Measurements from ENCODE around the gene BRD7. TPM values are rescaled to one million over a fixed set of nuclear protein-coding genes. Genes with fewer than 3 reads are reported as not detected.

Gene BRD7
- polyA plus RNA-seq, 6 donors from 2014 or later, result 24.5 to 57.2 (median 39.8) TPM

GRCh38 chr16:50318796-50319578 is 49.8 kb downstream of the BRD7 start:
- no peak for DNase-seq
- H3K36me3 Mint-ChIP-seq, result peaks cover 2 to 15% of the 10 kb centered on the region in 2 donors
- H3K9me3 Mint-ChIP-seq, result no peaks in the 10 kb centered on the region

GRCh38 chr16:50316848-50317630 is 51.7 kb downstream of the BRD7 start:
- DNase-seq, result no peak
- Mint-ChIP-seq H3K4me1 (peaks cover 5 to 16% (median 11%) of the 10 kb centered on the region in 3 donors), H3K36me3 (peaks cover 7 to 9% of the 10 kb centered on the region in 2 donors), H3K27me3 (no peaks in the 10 kb centered on the region), H3K4me3 (no peak overlapping the region), H3K27ac (peak overlapping the region in 2 of 6 donors; percentile 12 to 60), H3K9me3 (no peaks in the 10 kb centered on the region)
- ATAC-seq (ENCODE audit: low read depth in 2 of 2), result no peak

More at GRCh38 chr16:50318796-50319578, 49.8 kb downstream of the BRD7 start:
- Mint-ChIP-seq H3K27me3 (no peaks in the 10 kb centered on the region), H3K27ac (peak overlapping the region in 3 of 6 donors; percentile 15 to 49 (median 39)), H3K4me1 (peaks cover 0 to 9% (median 6%) of the 10 kb centered on the region in 3 donors), H3K4me3 (no peak overlapping the region)
- no peak for ATAC-seq (ENCODE audit: low read depth in 2 of 2)

DNA sequence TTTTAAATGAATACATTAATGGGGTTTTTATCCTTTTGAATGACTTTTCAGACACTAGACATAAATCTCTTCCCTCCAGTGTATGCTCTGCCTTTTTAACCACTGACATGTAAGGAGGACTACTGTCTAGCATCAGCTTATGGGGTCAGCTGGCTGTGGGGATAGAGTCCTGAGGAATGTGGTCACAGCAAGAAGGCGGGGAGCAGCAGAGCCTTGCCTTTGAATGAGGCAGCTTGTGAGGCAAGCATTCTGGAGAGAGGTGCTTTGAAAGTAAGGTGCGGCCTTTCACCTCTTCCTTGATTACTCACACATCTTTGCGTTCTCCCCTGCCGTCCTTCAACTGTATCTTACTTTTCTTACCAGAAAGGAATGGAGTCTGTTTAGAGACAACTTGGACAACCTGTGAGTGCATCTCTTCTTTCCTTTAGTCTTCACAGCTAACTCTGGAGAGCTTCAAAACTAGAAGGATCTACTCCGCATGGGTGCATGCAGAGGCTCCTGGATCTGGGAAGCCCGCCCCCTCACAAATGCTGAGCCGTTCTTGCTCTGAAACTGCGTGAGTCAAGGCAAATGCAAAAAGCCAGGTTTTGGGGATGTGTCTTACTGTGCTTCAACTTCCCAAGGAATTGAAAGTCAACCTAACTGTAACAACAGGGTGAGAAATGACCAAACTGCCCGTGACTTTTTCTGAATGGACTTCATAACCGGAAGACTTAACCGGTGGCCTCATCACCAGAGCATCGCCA is 52.5 kb downstream of the BRD7 start:
- Mint-ChIP-seq H3K36me3 (peaks cover 4 to 7% of the 10 kb centered on the region in 2 donors), H3K27me3 (no peaks in the 10 kb centered on the region), H3K27ac (peak overlapping the region in 5 of 6 donors; percentile 36 to 81 (median 61)), H3K9me3 (no peaks in the 10 kb centered on the region), H3K4me1 (peaks cover 5 to 16% (median 16%) of the 10 kb centered on the region in 3 donors), H3K4me3 (peak overlapping the region in 1 of 8 donors; percentile 2)
- DNase-seq (no peak), ATAC-seq (ENCODE audit: low read depth in 2 of 2) (no peak)

GRCh38 chr16:50315346-50315997 is 53.3 kb downstream of the BRD7 start:
- no peaks in the 10 kb centered on the region for H3K27me3 Mint-ChIP-seq
- ATAC-seq (ENCODE audit: low read depth in 2 of 2) (no peak), DNase-seq (no peak)
- H3K4me3 Mint-ChIP-seq, result no peak overlapping the region
- H3K27ac Mint-ChIP-seq, result peak overlapping the region in 3 of 6 donors; percentile 36 to 81 (median 39)
- no peaks in the 10 kb centered on the region for H3K9me3 Mint-ChIP-seq
- peaks cover 5 to 16% (median 16%) of the 10 kb centered on the region in 3 donors for H3K4me1 Mint-ChIP-seq
- peaks cover 3 to 7% of the 10 kb centered on the region in 2 donors for H3K36me3 Mint-ChIP-seq

DNA sequence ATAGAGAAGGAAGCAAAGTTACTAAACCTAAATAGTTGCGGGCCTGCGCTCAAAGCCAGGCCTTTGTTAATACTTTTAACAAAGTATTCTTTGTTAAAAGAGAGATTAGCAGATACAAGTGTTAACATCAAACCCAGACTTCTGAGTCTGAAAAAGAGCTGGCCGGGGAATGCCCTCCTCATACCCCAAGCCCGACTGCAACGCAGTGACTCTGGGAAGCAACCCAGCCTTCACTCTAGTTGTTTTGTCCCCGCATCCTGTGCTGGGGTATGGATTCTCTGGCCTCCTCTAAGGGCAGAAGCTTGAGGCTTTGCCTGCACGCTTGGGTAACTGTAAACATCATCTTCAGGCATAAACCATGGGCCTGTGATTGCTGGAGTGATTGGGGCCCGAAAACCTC is 54.1 kb downstream of the BRD7 start:
- H3K9me3 Mint-ChIP-seq, result no peaks in the 10 kb centered on the region
- H3K27me3 Mint-ChIP-seq, result no peaks in the 10 kb centered on the region
- peaks cover 8 to 23% (median 21%) of the 10 kb centered on the region in 3 donors for H3K4me1 Mint-ChIP-seq
- DNase-seq (no peak), ATAC-seq (ENCODE audit: low read depth in 2 of 2) (no peak)
- no peak overlapping the region for H3K4me3 Mint-ChIP-seq
- H3K27ac Mint-ChIP-seq, result peak overlapping the region in 3 of 6 donors; percentile 47 to 95 (median 79)
- peaks cover 0 to 7% of the 10 kb centered on the region in 2 donors for H3K36me3 Mint-ChIP-seq

- Mint-ChIP-seq H3K9me3 (no peaks in the 10 kb centered on the region), H3K27ac (peak overlapping the region; percentile 74 to 95 (median 86)), H3K27me3 (no peaks in the 10 kb centered on the region), H3K4me3 (peak overlapping the region in 3 of 8 donors; percentile 5 to 72 (median 42)), H3K4me1 (peaks cover 8 to 23% (median 21%) of the 10 kb centered on the region in 3 donors), H3K36me3 (peaks cover 0 to 7% of the 10 kb centered on the region in 2 donors)
- DNase-seq (no peak), ATAC-seq (ENCODE audit: low read depth in 2 of 2) (peak; percentile 45 to 52)
Observed at GRCh38 chr16:50313596-50314478, 55.0 kb downstream of the BRD7 start.

- no peak for ATAC-seq (ENCODE audit: low read depth in 2 of 2)
- peaks cover 0 to 7% of the 10 kb centered on the region in 2 donors for H3K36me3 Mint-ChIP-seq
- H3K27ac Mint-ChIP-seq, result peak overlapping the region in 2 of 6 donors; percentile 81 to 82
- no peak overlapping the region for H3K4me3 Mint-ChIP-seq
- H3K9me3 Mint-ChIP-seq, result no peaks in the 10 kb centered on the region
- peaks cover 8 to 26% (median 21%) of the 10 kb centered on the region in 3 donors for H3K4me1 Mint-ChIP-seq
- DNase-seq, result no peak
- no peaks in the 10 kb centered on the region for H3K27me3 Mint-ChIP-seq
Observed at GRCh38 chr16:50311891-50312501, 56.8 kb downstream of the BRD7 start.

DNA sequence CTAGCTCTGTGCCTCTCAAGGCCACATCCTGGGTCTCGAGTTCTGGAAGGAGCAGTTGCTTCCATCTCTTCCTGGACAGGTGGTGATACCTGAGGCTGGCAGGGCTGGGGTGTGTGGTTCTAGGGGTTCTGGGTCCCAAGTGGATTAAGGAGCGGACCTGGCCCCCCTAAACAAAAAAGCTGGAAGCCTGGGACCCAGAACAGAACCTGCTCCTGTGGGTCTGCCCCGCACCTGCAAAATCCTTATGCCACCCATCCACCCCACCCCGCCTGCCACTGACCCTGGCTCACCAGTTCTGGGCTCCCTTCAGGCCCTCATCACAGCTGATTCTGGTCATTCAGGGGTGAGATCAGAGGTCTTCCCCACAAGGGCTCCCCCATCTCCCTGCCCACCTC is 57.7 kb downstream of the BRD7 start:
- Mint-ChIP-seq H3K4me1 (peaks cover 8 to 28% (median 21%) of the 10 kb centered on the region in 3 donors), H3K4me3 (no peak overlapping the region), H3K27ac (peak overlapping the region in 2 of 6 donors; percentile 10 to 82), H3K36me3 (peaks cover 0 to 7% of the 10 kb centered on the region in 2 donors), H3K9me3 (no peaks in the 10 kb centered on the region), H3K27me3 (no peaks in the 10 kb centered on the region)
- ATAC-seq (ENCODE audit: low read depth in 2 of 2), result no peak
- DNase-seq, result no peak

DNA sequence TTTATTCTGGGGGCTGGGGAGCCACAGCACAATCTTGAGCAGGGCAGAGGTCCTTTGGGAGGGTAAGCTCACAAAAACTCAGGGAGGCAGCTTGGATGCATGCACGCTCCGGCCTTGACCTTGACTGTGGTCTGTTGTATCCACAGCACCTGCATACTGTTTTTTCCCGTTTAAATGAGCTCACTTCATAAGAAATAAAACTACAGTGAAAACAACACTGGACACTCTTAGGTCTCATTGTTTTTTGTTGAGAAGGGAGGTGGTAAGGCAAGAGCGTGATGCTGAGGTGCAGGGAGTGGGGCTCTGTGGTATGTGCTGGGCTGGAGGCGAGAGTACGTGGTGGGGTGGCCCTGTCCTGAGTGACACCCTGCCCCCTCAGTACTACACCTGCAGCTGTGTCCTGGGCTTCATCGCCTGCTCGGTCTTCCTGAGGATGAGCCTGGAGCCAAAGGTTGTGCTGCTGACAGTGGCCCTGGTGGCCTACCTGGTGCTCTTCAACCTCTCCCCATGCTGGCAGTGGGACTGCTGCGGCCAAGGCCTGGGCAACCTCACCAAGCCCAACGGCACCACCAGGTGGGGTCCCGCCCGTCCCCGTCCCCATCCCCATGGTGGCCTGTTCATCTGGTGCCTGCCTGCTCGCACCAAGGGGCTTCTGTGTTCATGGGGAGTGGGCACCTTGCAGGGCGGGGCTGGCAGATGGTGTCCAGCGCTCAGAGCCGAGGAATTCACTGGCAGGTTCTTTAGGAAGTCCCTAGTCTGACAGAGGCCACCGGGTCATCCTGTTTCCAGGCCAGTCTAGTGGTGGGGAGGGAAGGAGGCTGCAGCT is 58.3 kb downstream of the BRD7 start:
- Mint-ChIP-seq H3K9me3 (no peaks in the 10 kb centered on the region), H3K27ac (peak overlapping the region in 4 of 6 donors; percentile 80 to 91 (median 84)), H3K4me1 (peaks cover 8 to 28% (median 21%) of the 10 kb centered on the region in 3 donors), H3K27me3 (no peaks in the 10 kb centered on the region), H3K4me3 (peak overlapping the region in 1 of 8 donors; percentile 22), H3K36me3 (peaks cover 0 to 7% of the 10 kb centered on the region in 2 donors)
- no peak for ATAC-seq (ENCODE audit: low read depth in 2 of 2)
- DNase-seq, result no peak

GRCh38 chr16:50309527-50310307 is 59.1 kb downstream of the BRD7 start:
- Mint-ChIP-seq H3K27ac (peak overlapping the region in 5 of 6 donors; percentile 50 to 91 (median 80)), H3K9me3 (no peaks in the 10 kb centered on the region), H3K4me1 (peaks cover 8 to 24% (median 18%) of the 10 kb centered on the region in 3 donors), H3K4me3 (peak overlapping the region in 2 of 8 donors; percentile 22 to 74), H3K36me3 (peaks cover 0 to 7% of the 10 kb centered on the region in 2 donors), H3K27me3 (no peaks in the 10 kb centered on the region)
- DNase-seq (no peak), ATAC-seq (ENCODE audit: low read depth in 2 of 2) (no peak)

Measured in naive B cell (primary cell).